ENCODE results near the gene CDK5R1.
"Not testable (repeated sequence)": the region's sequence is repeated elsewhere in the genome, so short reads cannot be mapped to it uniquely, and the experiment has no call there.

Gene CDK5R1

DNA sequence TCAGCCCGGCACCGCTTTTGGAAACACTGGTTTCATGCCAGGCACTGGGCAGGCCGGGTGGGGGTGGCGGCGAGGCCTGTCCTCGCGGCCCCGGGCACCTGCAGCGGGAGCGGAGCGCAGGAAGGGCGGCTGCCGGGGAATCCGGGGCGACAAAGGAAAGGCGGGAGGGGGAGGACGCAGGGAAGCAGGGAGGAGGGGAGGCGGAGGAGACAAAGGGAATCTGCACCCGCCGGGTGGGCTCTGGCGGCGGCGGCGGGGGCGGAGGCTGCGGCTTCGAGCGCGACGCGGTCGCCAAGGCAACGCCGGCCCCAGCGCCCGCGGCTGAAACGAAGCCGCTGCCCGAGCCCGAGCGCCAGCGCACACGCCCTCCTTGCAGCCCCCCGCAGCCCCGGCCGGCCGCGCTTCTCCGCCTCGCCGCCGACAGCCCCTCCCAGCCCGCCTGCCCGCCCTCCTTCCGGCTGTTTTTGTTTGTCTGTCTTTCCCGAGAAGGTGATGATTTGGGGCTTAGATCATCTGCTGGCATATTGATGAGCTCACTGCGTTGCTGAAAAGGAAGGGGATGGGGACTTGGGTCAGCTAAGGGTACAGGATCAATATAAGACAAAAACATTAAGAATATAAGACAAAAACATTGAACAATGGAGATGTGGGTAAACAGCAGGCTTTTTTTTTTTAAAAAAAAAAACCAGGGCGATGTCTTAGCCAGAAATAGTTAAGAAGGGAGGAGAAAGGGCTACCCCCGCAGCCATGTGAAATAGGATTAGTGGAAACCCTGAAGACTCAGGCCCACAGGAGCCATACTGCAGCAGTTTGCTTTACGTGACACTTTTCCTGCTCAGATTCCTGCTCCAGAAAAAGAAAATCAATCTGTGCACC lies 32.7 kb downstream of the CDK5R1 start:
- DNase-seq: peak; percentile 50

DNA sequence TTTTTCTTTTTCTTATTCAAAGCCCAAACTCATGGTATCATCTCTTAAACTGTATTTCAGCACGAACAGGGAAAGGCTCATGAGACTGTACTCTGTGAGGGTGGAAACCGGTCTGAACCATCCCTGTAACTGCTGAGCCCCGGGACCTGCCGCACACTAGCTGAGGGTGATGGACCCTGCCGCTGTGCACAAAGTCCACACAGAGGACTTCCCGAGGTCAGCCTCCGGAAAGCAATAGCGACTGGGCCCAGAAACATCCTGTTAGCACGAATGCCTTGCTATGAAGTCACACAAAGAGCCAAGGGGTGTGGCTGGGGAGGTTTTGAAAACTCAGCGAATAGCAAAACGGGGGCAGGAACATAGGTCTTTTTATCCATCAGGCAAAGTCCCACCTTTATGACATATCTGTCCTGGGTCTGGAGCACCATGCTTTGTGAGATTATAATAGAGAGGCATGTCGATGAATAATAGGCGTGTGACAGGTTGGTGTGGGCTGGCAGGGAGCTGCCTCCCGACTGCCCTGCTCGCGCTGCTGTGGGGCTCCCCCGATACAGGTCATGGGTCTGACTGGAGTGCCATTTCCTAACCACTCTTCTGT lies 33.4 kb downstream of the CDK5R1 start:
- no peak for DNase-seq

DNA sequence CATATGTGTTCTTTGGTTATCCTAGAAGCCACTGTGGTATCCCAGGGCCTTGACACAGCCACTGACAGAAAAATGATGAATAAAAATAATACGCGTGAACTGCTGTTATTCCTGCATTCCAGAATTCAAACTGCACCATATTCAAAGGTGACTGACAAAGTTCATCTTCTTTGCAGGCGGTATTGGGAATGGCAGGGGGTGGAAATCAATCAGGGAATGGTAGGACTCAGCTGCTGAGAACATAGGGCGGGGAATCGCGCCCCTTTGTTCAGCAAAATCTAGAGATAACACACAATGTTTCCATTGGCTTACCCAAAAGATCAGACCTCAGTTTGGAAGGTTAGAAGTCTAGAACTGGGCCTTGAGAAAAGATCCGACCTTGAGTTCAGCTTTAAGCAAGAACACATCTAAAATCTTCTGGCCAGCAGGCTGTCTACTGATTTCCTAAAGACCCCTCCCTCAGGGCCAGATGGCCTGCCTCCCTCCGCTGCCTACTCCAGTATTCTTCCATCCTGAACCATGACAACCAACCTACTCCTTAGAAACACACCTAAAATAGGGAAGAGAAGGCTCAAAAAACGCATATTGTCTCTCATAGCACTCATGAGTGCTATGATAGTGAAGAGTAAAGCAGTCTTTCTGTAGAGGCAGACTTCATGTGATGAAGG lies 34.1 kb downstream of the CDK5R1 start:
- DNase-seq: no peak

DNA sequence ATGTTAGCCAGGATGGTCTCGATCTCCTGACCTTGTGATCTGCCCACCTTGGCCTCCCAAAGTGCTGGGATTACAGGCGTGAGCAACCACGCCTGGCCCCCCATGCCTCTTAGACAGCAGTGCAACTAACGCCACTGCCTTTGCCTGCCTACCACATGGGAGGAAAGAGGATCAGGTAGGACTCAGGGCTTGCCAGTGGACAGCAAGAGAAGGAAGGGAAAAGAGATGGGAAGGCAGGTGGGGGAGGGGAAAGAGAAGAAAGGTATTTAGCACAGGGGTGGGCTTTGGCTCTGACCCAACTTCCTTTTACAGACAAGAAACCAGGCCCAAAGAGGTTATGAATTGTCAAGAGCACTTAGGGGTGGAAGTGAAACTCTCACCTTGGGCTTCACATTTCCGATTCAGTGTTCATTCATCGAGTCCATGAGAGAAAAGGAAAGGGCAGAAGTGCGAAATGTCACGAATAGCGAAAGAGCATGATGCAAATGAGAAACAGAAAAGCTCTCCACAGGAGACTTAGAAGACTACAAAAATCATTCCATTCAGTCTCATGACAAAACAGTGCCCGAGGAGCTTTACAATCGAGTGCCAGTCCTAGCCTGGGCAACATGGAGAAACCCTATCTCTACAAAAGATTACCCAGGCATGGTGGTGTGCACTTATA lies 36.4 kb downstream of the CDK5R1 start:
- no peak for DNase-seq

DNA sequence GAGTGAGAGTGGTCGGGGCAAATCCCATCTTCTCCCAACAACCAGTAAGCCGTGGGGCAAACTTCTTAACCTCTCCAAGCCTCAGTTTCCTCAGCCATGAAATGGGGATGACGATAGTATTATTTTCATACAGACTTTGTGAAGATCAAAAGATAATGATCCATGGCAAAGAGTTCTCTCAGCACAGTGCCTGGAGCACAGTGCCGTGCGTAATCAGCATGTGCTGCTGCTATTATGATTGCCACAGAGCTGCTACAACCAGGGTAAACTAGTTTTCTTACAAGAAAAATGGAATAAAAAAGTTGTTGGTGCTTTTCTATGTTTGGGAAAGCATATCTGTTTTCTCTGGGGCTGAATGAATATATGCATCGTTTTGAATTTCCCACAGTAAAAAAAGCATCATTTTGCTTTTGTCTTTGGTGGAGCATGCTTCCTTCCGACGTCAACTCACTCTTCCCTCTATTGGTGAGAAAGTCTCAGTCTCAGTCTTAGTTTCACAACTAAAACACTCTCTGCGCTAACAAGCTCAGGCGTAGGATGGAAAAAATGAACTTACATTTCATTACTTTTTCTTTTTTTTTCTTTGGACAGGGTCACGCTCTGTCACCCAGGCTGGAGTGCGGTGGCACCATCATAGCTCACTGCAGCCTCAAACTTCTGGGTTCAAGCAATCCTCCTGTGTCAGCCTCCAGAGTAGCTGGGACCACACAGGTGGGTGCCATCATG lies 37.2 kb downstream of the CDK5R1 start:
- DNase-seq: no peak

DNA sequence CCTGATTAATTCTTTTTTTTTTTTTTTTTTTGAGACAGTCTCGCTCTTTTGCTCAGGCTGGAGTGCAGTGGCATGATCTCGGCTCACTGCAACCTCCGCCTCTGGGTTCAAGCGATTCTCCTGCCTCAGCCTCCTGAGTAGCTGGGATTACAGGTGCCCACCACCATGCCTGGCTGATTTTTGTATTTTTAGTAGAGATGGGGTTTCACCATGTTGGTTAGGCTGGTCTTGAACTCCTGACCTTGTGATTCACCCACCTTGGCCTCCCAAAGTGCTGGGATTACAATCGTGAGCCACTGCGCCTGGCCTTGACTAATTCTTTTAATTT lies 37.7 kb downstream of the CDK5R1 start:
- DNase-seq: not testable (repeated sequence)

DNA sequence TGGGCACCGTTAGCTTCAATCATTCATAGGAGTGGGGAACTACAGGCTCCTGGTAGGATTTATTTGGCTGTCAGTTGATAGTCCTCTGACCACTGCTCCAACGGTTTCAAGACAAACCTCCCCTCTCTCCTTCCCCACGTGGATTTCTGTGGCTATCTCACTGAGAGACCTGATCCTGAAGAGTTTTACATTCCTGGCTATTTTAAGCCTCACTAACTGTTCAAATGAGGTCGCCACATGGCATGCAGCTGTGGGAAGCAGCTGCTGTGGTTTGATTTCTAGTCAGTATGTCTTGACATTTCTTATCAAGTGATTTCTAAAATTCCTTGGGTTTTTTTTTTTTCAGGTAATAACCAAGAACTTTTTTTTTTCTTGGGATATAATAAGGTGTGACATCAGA lies 38.3 kb downstream of the CDK5R1 start:
- DNase-seq: no peak

DNA sequence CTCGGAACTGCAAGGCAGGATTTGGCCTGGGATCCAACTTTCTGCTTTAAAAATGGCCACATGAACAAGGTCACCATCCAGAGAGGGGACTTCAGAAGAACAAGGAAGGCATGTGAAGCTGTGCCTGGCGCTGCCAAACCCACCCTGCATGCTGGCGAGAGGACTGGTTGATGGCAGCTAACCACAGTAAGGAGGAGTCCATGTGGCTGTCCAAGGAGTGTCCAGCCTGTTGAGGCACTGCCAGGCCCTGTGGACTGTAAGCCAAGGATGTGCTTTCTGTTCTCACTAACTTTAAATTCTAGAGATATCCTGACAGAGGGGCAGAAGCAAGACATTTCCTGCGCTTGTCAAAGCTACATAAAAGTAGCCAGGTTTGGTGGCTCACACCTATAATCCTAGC lies 40.4 kb downstream of the CDK5R1 start:
- no peak for DNase-seq

DNA sequence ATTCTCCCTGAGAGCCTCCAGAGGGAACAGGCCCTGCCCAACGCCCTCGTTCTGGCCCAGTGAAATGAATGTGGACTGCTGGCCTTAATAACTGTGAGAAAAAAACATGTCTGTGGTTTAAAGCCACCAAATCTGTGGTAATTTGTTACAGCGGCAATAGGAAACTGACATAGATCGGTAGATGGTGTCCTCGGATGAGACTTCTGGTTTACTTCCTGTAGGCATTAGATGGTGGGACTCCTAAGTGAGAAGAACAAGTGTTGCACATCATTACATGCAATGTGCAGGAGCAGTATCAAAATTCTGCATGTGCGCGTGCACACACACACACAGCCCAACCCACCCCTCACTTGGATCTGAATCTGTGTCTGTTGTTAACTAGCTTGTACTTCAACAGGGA lies 42.0 kb downstream of the CDK5R1 start:
- DNase-seq: no peak

DNA sequence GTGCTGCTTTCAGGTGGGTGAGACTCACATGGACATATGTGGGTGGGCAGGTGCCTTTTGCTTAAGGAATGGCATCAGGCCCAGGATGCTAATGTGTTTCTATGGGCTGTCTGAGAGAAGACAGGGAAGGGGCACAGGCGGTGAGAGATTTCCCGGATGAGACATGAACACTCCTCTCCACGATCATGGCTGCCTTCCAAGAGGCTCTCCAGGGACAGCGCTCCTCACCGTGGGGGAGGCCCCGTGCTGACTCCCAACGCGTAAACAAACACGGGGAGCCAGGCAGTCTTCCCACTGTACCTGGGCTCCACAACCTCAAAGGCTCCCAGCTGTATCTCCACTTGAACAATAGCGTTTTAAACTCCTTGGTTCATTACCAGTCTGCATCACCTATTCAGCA lies 42.8 kb downstream of the CDK5R1 start:
- no peak for DNase-seq

DNA sequence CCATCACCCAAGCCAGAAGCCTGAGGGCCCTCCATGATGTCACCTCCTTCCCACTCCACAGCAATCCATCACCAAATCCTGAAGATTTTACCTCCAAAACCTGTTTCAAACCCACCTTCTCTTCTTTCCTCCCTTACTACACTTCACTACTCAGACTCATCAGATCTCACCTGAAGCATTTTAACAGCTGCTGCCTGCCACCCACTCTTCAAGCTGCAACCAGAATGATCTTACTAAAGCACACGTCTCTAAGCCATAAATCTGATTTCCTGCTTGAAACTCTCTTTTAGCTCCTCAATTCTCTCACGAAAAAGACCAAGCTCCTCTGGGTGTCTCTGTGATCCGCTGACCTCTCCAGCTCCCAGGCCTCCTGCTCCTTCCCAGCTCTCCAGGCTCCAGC lies 46.5 kb downstream of the CDK5R1 start:
- DNase-seq: no peak

DNA sequence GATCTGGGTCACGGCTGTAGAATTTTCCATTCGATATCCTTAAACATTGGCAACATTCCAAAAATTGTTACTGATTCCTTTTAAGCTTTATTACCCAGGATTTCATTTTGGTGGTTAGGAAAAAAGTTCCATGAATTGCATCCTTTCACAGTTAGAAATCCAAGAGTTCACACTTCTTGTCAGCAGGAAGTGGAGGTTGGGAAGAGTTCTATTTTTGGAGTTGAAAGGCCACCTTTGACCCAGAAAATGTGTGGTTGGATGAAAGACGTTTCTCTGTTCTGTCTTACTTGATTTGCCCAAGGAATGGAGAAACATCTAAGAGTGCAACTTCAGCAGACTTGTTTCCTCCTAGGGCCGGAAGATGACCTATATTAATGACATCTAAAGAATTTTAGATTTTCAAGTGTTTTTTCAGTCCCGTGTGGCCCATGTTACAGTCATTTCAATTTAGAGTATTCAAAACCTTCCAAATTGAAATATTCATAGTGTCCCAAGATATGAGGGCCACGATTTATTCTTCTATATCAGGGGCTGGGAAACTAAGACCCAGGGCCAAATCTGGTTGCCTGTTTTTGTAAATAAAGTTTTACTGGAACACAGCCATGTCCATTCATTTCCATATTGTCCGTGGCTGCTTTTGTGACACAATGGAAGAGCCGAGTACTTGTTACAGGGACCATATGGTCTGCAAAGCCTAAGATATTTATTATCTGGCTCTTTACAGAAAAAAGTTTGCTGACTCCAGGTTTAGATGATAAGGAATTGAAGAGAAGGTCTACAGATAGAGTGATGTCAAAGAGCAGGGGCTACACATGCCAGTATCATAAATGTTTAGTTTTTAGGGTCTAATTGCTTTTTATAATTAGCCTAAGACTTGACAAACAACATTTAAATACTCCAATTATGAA lies 50.2 kb downstream of the CDK5R1 start:
- DNase-seq: no peak
